Astrocyte (in vitro differentiated cells and primary cell): ENCODE data around the gene TYW3. TPM values are rescaled to one million over a fixed set of nuclear protein-coding genes. Genes with fewer than 3 reads are reported as not detected.

Experiments
- DNase-seq: peaks from one replicate; pipeline ENCODE4 v3.0.0-alpha.2; 2010; ENCODE audit warnings: low read depth
- FAIRE-seq: peaks from 2 replicates; lab custom pipeline; 2011; peaks lifted over from hg19 to GRCh38; lab: Jason Lieb, UNC
- H2AFZ ChIP-seq: 2 replicates; pipeline ENCODE4 v1.6.0; 2012; ENCODE audit warnings: low read depth, low read length, inconsistent platforms
- H3K27ac ChIP-seq: 2 replicates; pipeline ENCODE4 v1.5.1; 2011; ENCODE audit warnings: low read depth, low read length, inconsistent platforms
- H3K27me3 ChIP-seq: 2 replicates; pipeline ENCODE4 v1.6.0; 2011; ENCODE audit warnings: low read length, inconsistent platforms; ENCODE audit not compliant: insufficient read depth
- H3K36me3 ChIP-seq: 2 replicates; pipeline ENCODE4 v1.5.1; 2011; ENCODE audit warnings: low read length, inconsistent platforms; ENCODE audit not compliant: insufficient read depth
- H3K4me1 ChIP-seq: 2 replicates; pipeline ENCODE4 v1.5.1; 2011; ENCODE audit warnings: low read length, inconsistent platforms; ENCODE audit not compliant: insufficient read depth
- H3K4me2 ChIP-seq: 2 replicates; pipeline ENCODE4 v1.6.0; 2012; ENCODE audit warnings: low read length, inconsistent platforms
- H3K4me3 ChIP-seq: 2 replicates; pipeline ENCODE4 v1.5.1; 2011; ENCODE audit warnings: low read depth, mild to moderate bottlenecking, low read length, inconsistent platforms; ENCODE audit not compliant: insufficient read depth
- H3K79me2 ChIP-seq: 2 replicates; pipeline ENCODE4 v1.6.0; 2012; ENCODE audit warnings: mild to moderate bottlenecking, low read length, inconsistent platforms; ENCODE audit not compliant: insufficient read depth
- H3K9ac ChIP-seq: 2 replicates; pipeline ENCODE4 v1.6.0; 2012; ENCODE audit warnings: mild to moderate bottlenecking, low read length, inconsistent platforms
- H3K9me3 ChIP-seq: 2 replicates; pipeline ENCODE4 v1.5.1; 2012; ENCODE audit warnings: low read depth, mild to moderate bottlenecking, low read length, inconsistent platforms; ENCODE audit not compliant: insufficient read depth
- H4K20me1 ChIP-seq: 2 replicates; pipeline ENCODE4 v1.6.0; 2012; ENCODE audit warnings: low read length, inconsistent platforms; ENCODE audit not compliant: insufficient read depth
- H3K27ac Mint-ChIP-seq: one replicate; pipeline ENCODE4 v1.8.0; 2021; ENCODE audit warnings: mild to moderate bottlenecking, mixed read lengths; ENCODE audit not compliant: unreplicated experiment
- H3K27me3 Mint-ChIP-seq: one replicate; pipeline ENCODE4 v1.8.0; 2021; ENCODE audit warnings: low read depth, mixed read lengths; ENCODE audit not compliant: unreplicated experiment
- H3K36me3 Mint-ChIP-seq: one replicate; pipeline ENCODE4 v1.8.0; 2021; ENCODE audit warnings: low read depth, mixed read lengths; ENCODE audit not compliant: unreplicated experiment
- H3K4me1 Mint-ChIP-seq: one replicate; pipeline ENCODE4 v1.8.0; 2021; ENCODE audit warnings: low read depth, mixed read lengths; ENCODE audit not compliant: unreplicated experiment
- H3K4me3 Mint-ChIP-seq: one replicate; pipeline ENCODE4 v1.8.0; 2021; ENCODE audit warnings: mild to moderate bottlenecking, moderate library complexity, mixed read lengths; ENCODE audit not compliant: unreplicated experiment
- H3K9me3 Mint-ChIP-seq: one replicate; pipeline ENCODE4 v1.8.0; 2021; ENCODE audit warnings: mild to moderate bottlenecking, mixed read lengths; ENCODE audit not compliant: unreplicated experiment
- CTCF ChIP-seq: IDR thresholded peaks from 2 replicates; pipeline ENCODE4 v1.5.1; 2011; ENCODE audit warnings: low read depth, mild to moderate bottlenecking, inconsistent platforms, low read length, moderate library complexity; ENCODE audit not compliant: insufficient read depth
- EZH2 ChIP-seq: IDR thresholded peaks from 2 replicates; pipeline ENCODE4 v1.6.1; 2012; ENCODE audit warnings: mild to moderate bottlenecking, low read length, inconsistent platforms; ENCODE audit not compliant: insufficient read depth
- total RNA-seq: library from RNA; stranded (reverse); gene quantifications from 2 replicates; pipeline ENCODE4 v1.2.1, GENCODE V29; 2021

The TYW3 gene
- total RNA-seq, 1 donor from 2014 or later, result 19.4 TPM

- Histone ChIP-seq H3K9ac (no peak overlapping the region), H3K9me3 (no peaks in the 10 kb centered on the region), H3K36me3 (no peaks in the 10 kb centered on the region), H3K79me2 (no peaks in the 10 kb centered on the region), H2AFZ (no peak overlapping the region), H3K27me3 (no peaks in the 10 kb centered on the region), H3K4me3 (no peak overlapping the region), H3K27ac (no peak overlapping the region), H3K4me2 (no peak overlapping the region), H3K4me1 (no peaks in the 10 kb centered on the region), H4K20me1 (no peaks in the 10 kb centered on the region)
- DNase-seq, result no peak
- no peak for FAIRE-seq
- Mint-ChIP-seq H3K4me1 (no peaks in the 10 kb centered on the region), H3K27me3 (no peaks in the 10 kb centered on the region), H3K36me3 (no peaks in the 10 kb centered on the region), H3K4me3 (no peak overlapping the region), H3K27ac (no peak overlapping the region), H3K9me3 (no peaks in the 10 kb centered on the region)
- TF ChIP-seq CTCF (no peak), EZH2 (no peak)
These were observed 48.7 kb upstream of the TYW3 start for GRCh38 chr1:74684301-74684700.

GRCh38 chr1:74686928-74687327 lies 46.0 kb upstream of the TYW3 start:
- no peak overlapping the region for H3K27ac ChIP-seq
- no peak for DNase-seq
- FAIRE-seq, result no peak
- Mint-ChIP-seq H3K4me3 (no peak overlapping the region), H3K4me1 (no peaks in the 10 kb centered on the region), H3K36me3 (no peaks in the 10 kb centered on the region), H3K27ac (no peak overlapping the region), H3K9me3 (no peaks in the 10 kb centered on the region), H3K27me3 (no peaks in the 10 kb centered on the region)
- no peaks in the 10 kb centered on the region for H4K20me1 ChIP-seq
- peaks cover 4% of the 10 kb centered on the region for H3K4me1 ChIP-seq
- no peak overlapping the region for H2AFZ ChIP-seq
- no peaks in the 10 kb centered on the region for H3K9me3 ChIP-seq
- no peaks in the 10 kb centered on the region for H3K27me3 ChIP-seq
- no peak overlapping the region for H3K9ac ChIP-seq
- no peak overlapping the region for H3K4me3 ChIP-seq
- H3K79me2 ChIP-seq, result no peaks in the 10 kb centered on the region
- no peak overlapping the region for H3K4me2 ChIP-seq
- TF ChIP-seq CTCF, result no peak
- no peak for TF ChIP-seq EZH2
- no peaks in the 10 kb centered on the region for H3K36me3 ChIP-seq

GRCh38 chr1:74689621-74690363 lies 43.2 kb upstream of the TYW3 start:
- Histone ChIP-seq H3K4me3 (no peak overlapping the region), H3K27me3 (no peaks in the 10 kb centered on the region), H4K20me1 (no peaks in the 10 kb centered on the region), H3K79me2 (no peaks in the 10 kb centered on the region), H2AFZ (peak overlapping the region; percentile 43), H3K9me3 (no peaks in the 10 kb centered on the region), H3K36me3 (no peaks in the 10 kb centered on the region), H3K9ac (no peak overlapping the region), H3K4me2 (no peak overlapping the region), H3K4me1 (peaks cover 7% of the 10 kb centered on the region), H3K27ac (no peak overlapping the region)
- Mint-ChIP-seq H3K4me3 (no peak overlapping the region), H3K27me3 (no peaks in the 10 kb centered on the region), H3K4me1 (peaks cover 8% of the 10 kb centered on the region), H3K36me3 (no peaks in the 10 kb centered on the region), H3K9me3 (no peaks in the 10 kb centered on the region), H3K27ac (no peak overlapping the region)
- FAIRE-seq, result no peak
- DNase-seq, result no peak
- no peak for TF ChIP-seq EZH2
- peak; percentile 94 for TF ChIP-seq CTCF
